Parathyroid adenoma (tissue), 2 donors: ENCODE measurements around the gene REPS2.

ENCODE experiments used
- H2AFZ ChIP-seq: fragments of 300-600 bp; sonication (generic); one replicate; pipeline ENCODE4 v1.7.0; 2017; ENCODE audit warnings: antibody characterized with exemption, mild to moderate bottlenecking
- H3K27ac ChIP-seq: fragments of 300-600 bp; sonication (generic); one replicate; pipeline ENCODE4 v1.7.0; 2017
- H3K27me3 ChIP-seq: fragments of 300-600 bp; sonication (generic); one replicate; pipeline ENCODE4 v1.7.0; 2017; ENCODE audit warnings: low read length; ENCODE audit not compliant: control insufficient read depth, insufficient read depth
- H3K36me3 ChIP-seq: fragments of 300-600 bp; sonication (generic); one replicate; pipeline ENCODE4 v1.7.0; 2017; ENCODE audit warnings: low read length; ENCODE audit not compliant: control insufficient read depth, insufficient read depth
- H3K4me1 ChIP-seq: fragments of 300-600 bp; sonication (generic); one replicate; pipeline ENCODE4 v1.7.0; 2017; ENCODE audit warnings: control low read depth
- H3K4me2 ChIP-seq: fragments of 300-600 bp; sonication (generic); one replicate; pipeline ENCODE4 v1.7.0; 2017; ENCODE audit warnings: low read length
- H3K4me3 ChIP-seq: fragments of 300-600 bp; sonication (generic); one replicate; pipeline ENCODE4 v1.7.0; 2017; ENCODE audit warnings: low read depth, low read length
- H3K79me2 ChIP-seq: fragments of 300-600 bp; sonication (generic); one replicate; pipeline ENCODE4 v1.7.0; 2017; ENCODE audit warnings: control low read depth
- H3K9ac ChIP-seq: fragments of 300-600 bp; sonication (generic); one replicate; pipeline ENCODE4 v1.7.0; 2017; ENCODE audit warnings: mild to moderate bottlenecking
- H3K9me3 ChIP-seq: fragments of 300-600 bp; sonication (generic); one replicate; pipeline ENCODE4 v1.7.0; 2017; ENCODE audit warnings: low read length; ENCODE audit not compliant: control insufficient read depth
- CTCF ChIP-seq: fragments of 300-600 bp; sonication (generic); IDR thresholded peaks from one replicate; pipeline ENCODE4 v1.7.0; 2017; ENCODE audit warnings: antibody characterized with exemption, mild to moderate bottlenecking
- donor health status: primary hyperparathyroidism.

REPS2 gene

GRCh38 chrX:17020851-17021821 lies 74.7 kb downstream of the REPS2 start:
- no peaks in the 10 kb centered on the region for H3K36me3 ChIP-seq
- no peaks in the 10 kb centered on the region for H3K4me1 ChIP-seq
- H3K27me3 ChIP-seq, result no peaks in the 10 kb centered on the region
- no peak overlapping the region for H2AFZ ChIP-seq
- H3K79me2 ChIP-seq, result no peaks in the 10 kb centered on the region
- no peak overlapping the region for H3K4me2 ChIP-seq
- no peak overlapping the region for H3K9ac ChIP-seq
- no peaks in the 10 kb centered on the region for H3K9me3 ChIP-seq
- H3K4me3 ChIP-seq, result no peak overlapping the region
- no peak for TF ChIP-seq CTCF
- no peak overlapping the region for H3K27ac ChIP-seq

- H3K4me1 ChIP-seq, result no peaks in the 10 kb centered on the region
- H3K4me2 ChIP-seq, result no peak overlapping the region
- no peak for TF ChIP-seq CTCF
- H3K4me3 ChIP-seq, result no peak overlapping the region
- H3K9ac ChIP-seq, result no peak overlapping the region
- no peaks in the 10 kb centered on the region for H3K36me3 ChIP-seq
- no peaks in the 10 kb centered on the region for H3K79me2 ChIP-seq
- H3K9me3 ChIP-seq, result no peaks in the 10 kb centered on the region
- no peak overlapping the region for H2AFZ ChIP-seq
- H3K27ac ChIP-seq, result no peak overlapping the region
- no peaks in the 10 kb centered on the region for H3K27me3 ChIP-seq
Measured at GRCh38 chrX:17021851-17022604, 75.6 kb downstream of the REPS2 start.

- no peaks in the 10 kb centered on the region for H3K27me3 ChIP-seq
- no peak for TF ChIP-seq CTCF
Measured at GRCh38 chrX:17023661-17024060, 77.2 kb downstream of the REPS2 start.

GRCh38 chrX:17024886-17025285 lies 78.4 kb downstream of the REPS2 start:
- TF ChIP-seq CTCF, result no peak
- H3K4me2 ChIP-seq, result peak overlapping the region; percentile 38
- H3K9me3 ChIP-seq, result no peaks in the 10 kb centered on the region
- H3K4me3 ChIP-seq, result no peak overlapping the region
- no peaks in the 10 kb centered on the region for H3K4me1 ChIP-seq
- no peak overlapping the region for H2AFZ ChIP-seq
- H3K27ac ChIP-seq, result no peak overlapping the region
- H3K27me3 ChIP-seq, result no peaks in the 10 kb centered on the region
- no peak overlapping the region for H3K9ac ChIP-seq
- no peaks in the 10 kb centered on the region for H3K79me2 ChIP-seq
- H3K36me3 ChIP-seq, result no peaks in the 10 kb centered on the region

More at GRCh38 chrX:17023661-17024060, 77.2 kb downstream of the REPS2 start:
- H3K9ac ChIP-seq, result no peak overlapping the region
- H3K4me2 ChIP-seq, result no peak overlapping the region
- no peaks in the 10 kb centered on the region for H3K9me3 ChIP-seq
- H3K79me2 ChIP-seq, result no peaks in the 10 kb centered on the region
- no peak overlapping the region for H3K27ac ChIP-seq
- no peak overlapping the region for H3K4me3 ChIP-seq
- H3K36me3 ChIP-seq, result no peaks in the 10 kb centered on the region
- H2AFZ ChIP-seq, result no peak overlapping the region
- no peaks in the 10 kb centered on the region for H3K4me1 ChIP-seq
